ENCODE results near the gene CEP128. TPM values are rescaled to one million over a fixed set of nuclear protein-coding genes. Genes with fewer than 3 reads are reported as not detected.
A peak's percentile ranks its signal among the peaks of the same experiment; 100 is the strongest.
"Not testable (repeated sequence)": the region's sequence is repeated elsewhere in the genome, so short reads cannot be mapped to it uniquely, and the experiment has no call there.

The CEP128 gene
- total RNA-seq, 1 donor = 5.4 TPM

- Histone ChIP-seq H3K79me2 (ENCODE audit: insufficient read depth, low read length) (no peaks in the 10 kb centered on the region), H3K4me2 (ENCODE audit: insufficient read depth, low read length) (peak within 1 kb of the TSS; percentile 84), H3K9me3 (ENCODE audit: low read depth, low read length) (no peaks in the 10 kb centered on the region), H3K4me3 (ENCODE audit: insufficient read depth, low read length) (peak within 1 kb of the TSS; percentile 73), H3K36me3 (ENCODE audit: insufficient read depth, low read length) (no peaks in the 10 kb centered on the region), H3K27me3 (ENCODE audit: insufficient read depth, low read length) (peaks cover 27% of the 10 kb centered on the region), H3K4me1 (ENCODE audit: insufficient read depth, low read length) (no peaks in the 10 kb centered on the region), H4K20me1 (ENCODE audit: insufficient read depth, low read length) (no peaks in the 10 kb centered on the region), H3K27ac (ENCODE audit: low read depth, low read length) (no peak within 1 kb of the TSS), H2AFZ (ENCODE audit: low read length) (peak within 1 kb of the TSS; percentile 87)
- TF ChIP-seq, protein P1, sequence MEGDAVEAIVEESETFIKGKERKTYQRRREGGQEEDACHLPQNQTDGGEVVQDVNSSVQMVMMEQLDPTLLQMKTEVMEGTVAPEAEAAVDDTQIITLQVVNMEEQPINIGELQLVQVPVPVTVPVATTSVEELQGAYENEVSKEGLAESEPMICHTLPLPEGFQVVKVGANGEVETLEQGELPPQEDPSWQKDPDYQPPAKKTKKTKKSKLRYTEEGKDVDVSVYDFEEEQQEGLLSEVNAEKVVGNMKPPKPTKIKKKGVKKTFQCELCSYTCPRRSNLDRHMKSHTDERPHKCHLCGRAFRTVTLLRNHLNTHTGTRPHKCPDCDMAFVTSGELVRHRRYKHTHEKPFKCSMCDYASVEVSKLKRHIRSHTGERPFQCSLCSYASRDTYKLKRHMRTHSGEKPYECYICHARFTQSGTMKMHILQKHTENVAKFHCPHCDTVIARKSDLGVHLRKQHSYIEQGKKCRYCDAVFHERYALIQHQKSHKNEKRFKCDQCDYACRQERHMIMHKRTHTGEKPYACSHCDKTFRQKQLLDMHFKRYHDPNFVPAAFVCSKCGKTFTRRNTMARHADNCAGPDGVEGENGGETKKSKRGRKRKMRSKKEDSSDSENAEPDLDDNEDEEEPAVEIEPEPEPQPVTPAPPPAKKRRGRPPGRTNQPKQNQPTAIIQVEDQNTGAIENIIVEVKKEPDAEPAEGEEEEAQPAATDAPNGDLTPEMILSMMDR (IDR thresholded peaks at IDR 0.05; ENCODE audit: extremely low read depth, low read depth, low read length) = no peak
- DNase-seq (ENCODE audit: insufficient read length, low spot score, missing footprints) = peak; percentile 32
Measured at GRCh38 chr14:80955416-80955941, 13.9 kb upstream of the CEP128 start, which contains the start of gene TSHR. Gene TSHR, plus strand, starts transcription at chr14:80955621. Its CDS starts 60 bp downstream, at chr14:80955681.

DNA sequence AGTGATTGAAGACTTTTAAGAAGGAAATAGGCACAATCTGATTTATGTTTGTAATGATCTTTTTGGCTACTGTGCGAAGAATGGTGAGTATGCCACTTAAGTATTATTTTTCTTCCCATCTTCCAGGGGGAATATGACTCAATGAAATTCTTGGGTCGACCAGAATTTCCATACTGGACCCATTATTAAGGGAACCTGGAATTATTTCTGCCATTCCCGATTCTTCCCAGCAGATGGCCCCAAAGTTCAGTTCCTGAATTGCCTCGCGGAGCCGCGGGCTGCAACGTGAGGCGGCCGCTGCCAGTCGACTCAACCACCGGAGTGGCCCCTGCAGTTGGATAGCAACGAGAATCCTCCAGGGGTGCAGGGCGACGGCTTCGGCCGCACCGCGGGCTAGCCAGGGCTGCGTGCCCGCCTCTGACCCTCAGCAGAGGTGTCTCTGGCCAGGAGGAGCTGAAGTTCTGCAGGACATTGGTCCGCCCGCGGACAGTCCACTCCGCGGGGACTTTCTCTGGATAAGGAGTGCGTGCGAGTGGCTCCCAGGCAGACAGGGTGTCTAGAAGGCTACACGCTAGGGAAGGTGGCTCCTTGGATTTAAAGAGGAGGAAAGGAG, 13.3 kb upstream of the CEP128 start:
- no peak overlapping the region for H3K27ac ChIP-seq (ENCODE audit: low read depth, low read length)
- peak overlapping the region; percentile 73 for H3K4me3 ChIP-seq (ENCODE audit: insufficient read depth, low read length)
- no peaks in the 10 kb centered on the region for H3K36me3 ChIP-seq (ENCODE audit: insufficient read depth, low read length)
- peak; percentile 95 for DNase-seq (ENCODE audit: insufficient read length, low spot score, missing footprints)
- H3K9me3 ChIP-seq (ENCODE audit: low read depth, low read length) = no peaks in the 10 kb centered on the region
- TF ChIP-seq, protein P1 (IDR thresholded peaks at IDR 0.05; ENCODE audit: extremely low read depth, low read depth, low read length) = peak; percentile 81
- no peaks in the 10 kb centered on the region for H3K4me1 ChIP-seq (ENCODE audit: insufficient read depth, low read length)
- H3K79me2 ChIP-seq (ENCODE audit: insufficient read depth, low read length) = no peaks in the 10 kb centered on the region
- H4K20me1 ChIP-seq (ENCODE audit: insufficient read depth, low read length) = no peaks in the 10 kb centered on the region
- H3K27me3 ChIP-seq (ENCODE audit: insufficient read depth, low read length) = peaks cover 27% of the 10 kb centered on the region
- peak overlapping the region; percentile 87 for H2AFZ ChIP-seq (ENCODE audit: low read length)
- peak overlapping the region; percentile 84 for H3K4me2 ChIP-seq (ENCODE audit: insufficient read depth, low read length)

GRCh38 chr14:80953211-80953610, 11.7 kb upstream of the CEP128 start:
- peaks cover 26% of the 10 kb centered on the region for H3K27me3 ChIP-seq (ENCODE audit: insufficient read depth, low read length)
- not testable (repeated sequence) for H3K9me3 ChIP-seq (ENCODE audit: low read depth, low read length); H3K4me2 ChIP-seq (ENCODE audit: insufficient read depth, low read length); H3K4me1 ChIP-seq (ENCODE audit: insufficient read depth, low read length); H3K36me3 ChIP-seq (ENCODE audit: insufficient read depth, low read length); H3K27ac ChIP-seq (ENCODE audit: low read depth, low read length); H3K79me2 ChIP-seq (ENCODE audit: insufficient read depth, low read length); H4K20me1 ChIP-seq (ENCODE audit: insufficient read depth, low read length); H2AFZ ChIP-seq (ENCODE audit: low read length); DNase-seq (ENCODE audit: insufficient read length, low spot score, missing footprints); H3K4me3 ChIP-seq (ENCODE audit: insufficient read depth, low read length)

DNA sequence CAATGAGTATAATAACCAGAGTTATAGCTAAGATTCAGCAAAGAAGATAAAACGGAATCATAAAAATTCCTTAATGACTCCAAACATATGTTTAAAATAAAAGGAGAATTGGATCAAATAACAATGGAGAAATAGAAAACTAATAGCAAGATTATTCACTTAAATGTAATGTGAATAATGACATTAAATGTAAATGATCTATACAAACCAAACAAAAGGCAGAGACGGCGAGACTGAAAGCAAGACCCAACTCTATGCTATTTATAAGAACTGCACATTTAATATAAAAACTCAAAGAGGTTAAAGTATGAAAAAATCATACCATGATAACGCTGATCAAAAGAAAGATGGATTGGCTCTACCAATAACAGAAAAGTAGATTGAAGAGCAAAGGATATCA, 10.0 kb upstream of the CEP128 start:
- Histone ChIP-seq H2AFZ (ENCODE audit: low read length) (no peak overlapping the region), H3K4me1 (ENCODE audit: insufficient read depth, low read length) (no peaks in the 10 kb centered on the region), H4K20me1 (ENCODE audit: insufficient read depth, low read length) (no peaks in the 10 kb centered on the region), H3K27me3 (ENCODE audit: insufficient read depth, low read length) (peaks cover 9% of the 10 kb centered on the region), H3K4me3 (ENCODE audit: insufficient read depth, low read length) (no peak overlapping the region), H3K4me2 (ENCODE audit: insufficient read depth, low read length) (no peak overlapping the region), H3K9me3 (ENCODE audit: low read depth, low read length) (no peaks in the 10 kb centered on the region), H3K36me3 (ENCODE audit: insufficient read depth, low read length) (no peaks in the 10 kb centered on the region), H3K79me2 (ENCODE audit: insufficient read depth, low read length) (no peaks in the 10 kb centered on the region), H3K27ac (ENCODE audit: low read depth, low read length) (no peak overlapping the region)
- DNase-seq (ENCODE audit: insufficient read length, low spot score, missing footprints) = no peak
- TF ChIP-seq, protein P1 (IDR thresholded peaks at IDR 0.05; ENCODE audit: extremely low read depth, low read depth, low read length) = no peak
